Ovary (tissue), 10 donors: ENCODE data around the gene PAFAH1B2. TPM values are rescaled to one million over a fixed set of nuclear protein-coding genes. Genes with fewer than 3 reads are reported as not detected.

ENCODE experiments used
- DNase-seq, 5 donors: peaks; one replicate each; pipeline ENCODE4 v3.0.0-alpha.2; 2019 to 2020
- H3K27ac ChIP-seq, 2 donors: fragments of 200-600 bp; one replicate each; pipeline versions ENCODE4 v1.5.1 to v1.8.0; 2019 to 2022
- H3K27me3 ChIP-seq: fragments of 200-600 bp; one replicate; pipeline ENCODE4 v1.8.0; 2022
- H3K36me3 ChIP-seq: fragments of 200-600 bp; sonication (generic); one replicate; pipeline ENCODE4 v1.5.1; 2019
- H3K4me1 ChIP-seq: one replicate; pipeline ENCODE4 v1.8.1; 2013; ENCODE audit warnings: mild to moderate bottlenecking, moderate library complexity; ENCODE audit not compliant: insufficient read depth
- H3K4me3 ChIP-seq: fragments of 200-600 bp; sonication (generic); one replicate; pipeline ENCODE4 v1.5.1; 2017
- H3K9me3 ChIP-seq, 2 donors: fragments of 200-600 bp in 1 of 2; sonication (generic) in 1 of 2; one replicate each; pipeline versions ENCODE4 v1.5.1 to v1.8.1; 2013 to 2019; ENCODE audit warnings: mild to moderate bottlenecking in 1 of 2, moderate library complexity in 1 of 2
- EP300 ChIP-seq: sonication (generic); formaldehyde crosslinking; IDR thresholded peaks from one replicate; pipeline ENCODE4 v1.6.1; 2017; ENCODE audit warnings: antibody characterized with exemption
- POLR2A ChIP-seq: fragments of 450-650 bp; IDR thresholded peaks from one replicate; pipeline ENCODE4 v1.6.1; 2017; ENCODE audit warnings: antibody characterized with exemption, mild to moderate bottlenecking, moderate library complexity
- WGBS, 3 donors: extraction: QIAGEN DNeasy Blood & Tissue Kit in 1 of 3; methylation state at CpG; one replicate each; pipeline versions ENCODE4 v1.1.5 to v1.1.7; 2013 to 2017; 5-methylcytosine and 5-hydroxymethylcytosine counted together
- intact Hi-C, 4 donors: fragments of 100-400 bp; cut with DNase I; formaldehyde crosslinking; loops; one replicate each; pipeline versions ENCODE4 v1.11.0 to v1.15.1; 2022 to 2023
- long read RNA-seq, 3 donors: library from polyadenylated mRNA in 2 of 3; unstranded in 2 of 3; transcript quantifications; one replicate each; pipeline ENCODE4 v2.0.0 and lab custom pipeline, GENCODE V29; 2021 to 2026
- polyA plus RNA-seq, 2 donors: library from polyadenylated mRNA; stranded (reverse); fragments of 200-250 nt in 1 of 2; fragments of 350-450 nt in 1 of 2; fragmentation: Illumina TruSeq in 1 of 2; extraction: RNeasy Lipid Tissue Mini Kit (QIAGEN cat#74804) in 1 of 2; gene quantifications; one replicate each; pipeline ENCODE4 v1.2.3, GENCODE V29; 2013 to 2014
- total RNA-seq, 7 donors: library from RNA; depleted of rRNA in 2 of 7; stranded (reverse); fragments of >200 nt in 2 of 7; fragmentation: NEBNext Ultra II Directional in 3 of 7; extraction: Animal tissue kit (Norgen Biotek cat#: 25700) in 3 of 7; gene quantifications; one replicate each; pipeline versions ENCODE4 v1.1.0 to v1.2.4, GENCODE V29; 2016 to 2023
- TF ChIP-seq, protein P1 (sequence below), 3 donors: fragments of 450-650 bp in 2 of 3; fragments of 200-600 bp in 1 of 3; IDR thresholded peaks; one replicate each; pipeline versions ENCODE4 v1.5.1 to v1.8.0; 2016 to 2022; ENCODE audit warnings: antibody characterized with exemption in 3 of 3, mild to moderate bottlenecking in 1 of 3
- donor health status: DM: no; HTN: no; CAD: no; lungs with moderate emphysema.
- donor health status: DM: no; HTN: no; CAD: no.
- donor health status: Bipolar disorder and iron deficiency.
- donor health status: DM: yes; HTN: yes; CAD: no.
- donor health status: DM: no; HTN: no; CAD: no.
- donor health status: DM: yes; HTN: yes; CAD: no.

The PAFAH1B2 gene, protein sequence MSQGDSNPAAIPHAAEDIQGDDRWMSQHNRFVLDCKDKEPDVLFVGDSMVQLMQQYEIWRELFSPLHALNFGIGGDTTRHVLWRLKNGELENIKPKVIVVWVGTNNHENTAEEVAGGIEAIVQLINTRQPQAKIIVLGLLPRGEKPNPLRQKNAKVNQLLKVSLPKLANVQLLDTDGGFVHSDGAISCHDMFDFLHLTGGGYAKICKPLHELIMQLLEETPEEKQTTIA
- 10 to 100 TPM; 57.2 to 95.6 (median 83.3) TPM for total RNA-seq
- polyA plus RNA-seq = 10 to 100 TPM; 23.0 to 45.9 TPM
- long read RNA-seq, donor 1, full-length matches to known transcripts = 4 of 94 reads
- long read RNA-seq, donor 1, partial matches to known transcripts = 0 of 94 reads
- long read RNA-seq, donor 1, other reads (novel, unspliced or antisense) = 90 of 94 reads
- long read RNA-seq, donor 2, full-length matches to known transcripts = 45 of 66 reads
- long read RNA-seq, donor 2, partial matches to known transcripts = 21 of 66 reads
- long read RNA-seq, donor 2, other reads (novel, unspliced or antisense) = 0 of 66 reads
- long read RNA-seq, donor 3, full-length matches to known transcripts = 16 of 30 reads
- long read RNA-seq, donor 3, partial matches to known transcripts = 1 of 30 reads
- long read RNA-seq, donor 3, other reads (novel, unspliced or antisense) = 13 of 30 reads

DNA sequence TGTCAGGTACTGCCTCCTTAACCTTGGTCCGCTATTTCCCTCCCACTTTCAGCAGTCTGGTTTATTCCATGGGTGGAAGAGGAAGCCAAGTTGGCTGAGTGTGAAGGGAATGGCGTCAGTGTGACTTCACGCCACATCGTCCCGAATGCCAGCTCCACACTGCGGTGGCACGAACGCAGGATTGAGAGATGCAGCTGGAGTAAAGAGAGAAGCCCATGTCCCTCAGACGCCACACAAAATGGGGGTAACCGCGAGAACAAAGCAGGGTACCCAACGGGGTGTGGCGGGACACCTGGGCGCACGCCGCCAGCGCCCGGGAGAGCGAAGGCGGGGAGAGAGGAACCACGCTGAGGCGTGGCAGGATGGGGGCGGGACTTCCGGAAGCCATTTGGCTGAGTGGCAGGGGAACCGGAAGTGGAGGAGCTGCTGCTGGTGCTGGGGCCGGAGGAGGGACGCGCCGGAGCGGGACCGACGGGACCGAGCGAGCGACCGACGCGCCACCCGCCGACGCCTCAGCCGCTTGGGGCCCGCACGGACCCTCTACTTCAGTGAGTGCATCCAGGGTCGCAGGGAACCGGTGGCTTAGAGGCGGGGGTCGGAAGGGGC, at the start of gene PAFAH1B2:
PAFAH1B2 (plus strand) TSS at position 417 of the 606 bp plus-strand sequence. CDS start 8,161 bp downstream, outside the sequence.
- H3K4me1 ChIP-seq = peaks cover 11% of the 10 kb centered on the region
- H3K27ac ChIP-seq = peak within 1 kb of the TSS; percentile 52 to 87
- DNase-seq = peak; percentile 96 to 97 (median 97)
- WGBS, 3 donors = 0 to 1% (median 1%) methylated on average over 41 to 48 of the region's 48 CpGs
- intact Hi-C loops = no loop called here
- peak within 1 kb of the TSS; percentile 86 for H3K4me3 ChIP-seq
- no peaks in the 10 kb centered on the region for H3K27me3 ChIP-seq
- TF ChIP-seq EP300 (no peak), POLR2A (no peak)
- TF ChIP-seq, protein P1, sequence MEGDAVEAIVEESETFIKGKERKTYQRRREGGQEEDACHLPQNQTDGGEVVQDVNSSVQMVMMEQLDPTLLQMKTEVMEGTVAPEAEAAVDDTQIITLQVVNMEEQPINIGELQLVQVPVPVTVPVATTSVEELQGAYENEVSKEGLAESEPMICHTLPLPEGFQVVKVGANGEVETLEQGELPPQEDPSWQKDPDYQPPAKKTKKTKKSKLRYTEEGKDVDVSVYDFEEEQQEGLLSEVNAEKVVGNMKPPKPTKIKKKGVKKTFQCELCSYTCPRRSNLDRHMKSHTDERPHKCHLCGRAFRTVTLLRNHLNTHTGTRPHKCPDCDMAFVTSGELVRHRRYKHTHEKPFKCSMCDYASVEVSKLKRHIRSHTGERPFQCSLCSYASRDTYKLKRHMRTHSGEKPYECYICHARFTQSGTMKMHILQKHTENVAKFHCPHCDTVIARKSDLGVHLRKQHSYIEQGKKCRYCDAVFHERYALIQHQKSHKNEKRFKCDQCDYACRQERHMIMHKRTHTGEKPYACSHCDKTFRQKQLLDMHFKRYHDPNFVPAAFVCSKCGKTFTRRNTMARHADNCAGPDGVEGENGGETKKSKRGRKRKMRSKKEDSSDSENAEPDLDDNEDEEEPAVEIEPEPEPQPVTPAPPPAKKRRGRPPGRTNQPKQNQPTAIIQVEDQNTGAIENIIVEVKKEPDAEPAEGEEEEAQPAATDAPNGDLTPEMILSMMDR (IDR thresholded peaks at IDR 0.05) = no peak
- no peaks in the 10 kb centered on the region for H3K36me3 ChIP-seq
- no peaks in the 10 kb centered on the region for H3K9me3 ChIP-seq

DNA sequence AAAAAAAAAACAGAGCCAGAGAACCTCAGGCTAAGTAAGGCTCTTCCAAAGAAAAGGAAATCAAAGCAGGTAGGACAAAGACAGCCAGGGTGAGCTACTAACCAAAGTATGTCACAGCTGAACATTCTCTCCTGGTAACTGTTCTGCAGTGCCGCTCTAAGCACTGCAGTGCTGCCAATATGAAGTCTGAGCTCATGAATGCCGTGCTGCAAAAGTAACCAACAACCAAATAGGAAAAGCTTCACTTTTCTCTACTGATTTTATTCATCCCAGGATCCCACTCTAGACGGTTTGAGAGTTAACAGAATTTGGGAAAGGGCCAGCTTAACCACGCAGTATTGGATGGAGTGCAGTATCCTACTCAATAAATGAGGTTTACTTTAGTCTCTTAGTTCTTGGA, 49.3 kb upstream of the PAFAH1B2 start:
- intact Hi-C loops = loop anchor here in 2 of 4 donors (5.0 to 10.0 kb wide), 2 partner anchors 100 to 133 kb away; no protein-coding TSS in a partner anchor
- Histone ChIP-seq H3K4me3 (no peak overlapping the region), H3K4me1 (peaks cover 22% of the 10 kb centered on the region), H3K36me3 (no peaks in the 10 kb centered on the region), H3K27ac (no peak overlapping the region), H3K9me3 (no peaks in the 10 kb centered on the region), H3K27me3 (no peaks in the 10 kb centered on the region)
- TF ChIP-seq POLR2A = no peak
- no peak for DNase-seq
- WGBS, 3 donors = 12 to 22% (median 13%) methylated on average over 4 of the region's 4 CpGs

DNA sequence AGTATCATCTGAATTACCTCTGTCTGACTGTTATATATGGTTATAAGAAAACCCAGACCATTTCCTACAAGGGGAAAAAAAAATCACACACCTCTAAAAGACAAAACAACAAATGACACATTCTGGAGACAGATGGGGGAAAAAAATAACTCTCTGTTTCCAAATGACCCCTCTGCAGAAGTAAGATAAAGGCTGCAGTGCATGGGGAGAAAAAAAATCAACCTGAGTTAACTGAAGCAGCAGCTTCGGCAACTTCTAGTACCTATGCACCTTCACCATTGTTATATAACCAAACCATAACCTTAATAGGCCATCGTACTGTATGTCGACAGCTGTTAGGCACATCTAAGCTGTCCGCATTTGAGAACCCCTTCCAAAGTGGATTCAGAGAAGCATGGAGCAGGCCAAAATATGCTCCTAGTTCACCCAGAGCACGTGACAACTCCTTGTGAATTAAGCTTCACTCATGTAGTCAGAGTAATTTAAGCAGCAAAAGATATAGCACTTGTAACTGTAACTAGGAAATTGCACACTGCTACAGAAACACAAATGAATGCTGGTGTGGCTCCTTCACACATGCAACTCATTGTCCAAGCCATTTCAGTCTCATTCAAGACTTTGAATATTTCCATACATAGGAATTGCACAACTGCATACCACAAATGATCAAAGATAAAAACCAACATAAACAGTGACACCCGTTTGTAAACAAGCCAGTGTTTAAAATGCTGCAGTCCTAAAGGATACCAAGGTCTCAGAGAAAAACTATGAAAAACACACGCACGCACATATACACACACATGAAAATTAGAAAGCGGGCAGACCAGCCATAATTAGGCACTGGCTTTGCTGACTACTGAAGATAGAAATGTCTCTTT, 48.6 kb upstream of the PAFAH1B2 start:
- no peak for DNase-seq
- Histone ChIP-seq H3K36me3 (no peaks in the 10 kb centered on the region), H3K4me3 (no peak overlapping the region), H3K9me3 (no peaks in the 10 kb centered on the region), H3K27me3 (no peaks in the 10 kb centered on the region), H3K4me1 (peaks cover 22% of the 10 kb centered on the region), H3K27ac (peak overlapping the region in 1 of 2 donors; percentile 98)
- intact Hi-C loops = loop anchor here in 2 of 4 donors (5.0 to 10.0 kb wide), 2 partner anchors 101 to 132 kb away; no protein-coding TSS in a partner anchor
- WGBS, 3 donors = 22 to 31% (median 24%) methylated on average over 9 of the region's 9 CpGs
- TF ChIP-seq, protein P1 (IDR thresholded peaks at IDR 0.05) = no peak
- TF ChIP-seq POLR2A (no peak), EP300 (no peak)

DNA sequence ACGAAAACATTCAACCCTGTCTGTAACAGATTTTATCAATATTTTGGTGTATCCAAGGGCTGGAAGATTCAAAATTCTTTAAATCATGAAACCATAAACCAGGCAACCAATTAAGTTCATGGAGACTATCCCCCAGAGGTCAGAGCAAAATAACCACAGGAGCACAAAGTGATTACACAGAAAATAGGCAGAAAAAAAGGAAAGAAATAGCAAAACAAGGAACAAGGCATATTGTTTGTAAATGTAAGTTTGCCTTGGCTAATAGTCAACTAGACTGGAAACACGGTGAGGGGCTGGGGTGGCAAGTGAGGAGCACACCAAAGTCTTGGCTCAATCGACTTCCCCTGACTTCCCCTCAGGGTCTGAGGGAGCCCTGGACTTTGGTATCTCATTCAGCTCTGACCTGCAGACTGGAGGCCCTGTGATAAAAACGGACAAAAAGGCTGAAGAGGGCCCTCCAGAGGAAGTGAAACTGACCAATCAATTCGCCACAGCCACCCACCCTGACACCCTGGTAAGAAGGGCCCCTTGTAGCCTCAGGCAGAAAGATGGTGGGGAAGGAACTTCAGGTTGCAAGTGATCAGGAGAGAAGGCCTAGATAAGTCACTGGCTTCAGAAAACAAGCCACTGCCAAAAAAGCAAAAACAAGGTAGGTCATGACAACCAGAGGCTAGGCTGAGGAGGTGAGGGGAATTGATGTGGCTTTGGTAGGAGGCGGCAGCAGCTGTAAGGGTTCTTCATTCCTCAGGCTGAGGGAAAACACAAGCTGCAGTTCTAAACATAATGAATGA, 47.7 kb upstream of the PAFAH1B2 start:
- no peak for TF ChIP-seq POLR2A
- TF ChIP-seq, protein P1 (IDR thresholded peaks at IDR 0.05) = no peak
- no peak for TF ChIP-seq EP300
- 31 to 33% (median 31%) methylated on average over 6 of the region's 6 CpGs for WGBS, 3 donors
- peak overlapping the region; percentile 88 to 98 for H3K27ac ChIP-seq
- intact Hi-C loops = loop anchor here in 2 of 4 donors (5.0 to 10.0 kb wide), 2 partner anchors 102 to 131 kb away; no protein-coding TSS in a partner anchor
- no peaks in the 10 kb centered on the region for H3K27me3 ChIP-seq
- peak in 1 of 5 donors; percentile 26 for DNase-seq
- no peaks in the 10 kb centered on the region for H3K36me3 ChIP-seq
- H3K4me1 ChIP-seq = peaks cover 22% of the 10 kb centered on the region
- no peaks in the 10 kb centered on the region for H3K9me3 ChIP-seq
- peak overlapping the region; percentile 81 for H3K4me3 ChIP-seq
